Fibroblast of skin of left quadriceps (primary cell): ENCODE results near the gene KRTAP10-10.
"Not testable (repeated sequence)": the region's sequence is repeated elsewhere in the genome, so short reads cannot be mapped to it uniquely, and the experiment has no call there.

Source experiments
- DNase-seq, 2 experiments: peaks; one replicate each; pipeline ENCODE4 v3.0.0-alpha.2; 2013; ENCODE audit warnings: low read depth in 2 of 2

KRTAP10-10 gene

DNA sequence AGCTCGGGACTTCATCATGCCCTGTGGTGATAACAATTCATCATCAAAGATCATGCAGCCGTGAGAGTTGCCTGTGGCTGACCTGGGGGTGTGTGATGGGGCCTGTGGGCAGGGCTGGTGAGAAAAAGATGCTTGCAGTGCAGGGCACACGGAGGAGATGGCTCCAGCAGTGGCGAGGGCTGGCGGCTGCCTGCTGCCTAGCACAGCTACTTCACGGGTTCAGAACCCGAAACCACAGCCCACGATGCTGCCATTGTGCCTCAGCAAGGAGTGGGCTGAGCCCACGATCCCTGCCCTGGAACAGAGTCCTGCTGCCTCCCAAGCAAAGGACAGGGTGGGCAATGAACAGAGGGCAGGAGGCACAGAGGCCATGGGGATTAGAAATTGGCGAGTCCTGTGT is 10.9 kb upstream of the KRTAP10-10 start:
- DNase-seq, result no peak

DNA sequence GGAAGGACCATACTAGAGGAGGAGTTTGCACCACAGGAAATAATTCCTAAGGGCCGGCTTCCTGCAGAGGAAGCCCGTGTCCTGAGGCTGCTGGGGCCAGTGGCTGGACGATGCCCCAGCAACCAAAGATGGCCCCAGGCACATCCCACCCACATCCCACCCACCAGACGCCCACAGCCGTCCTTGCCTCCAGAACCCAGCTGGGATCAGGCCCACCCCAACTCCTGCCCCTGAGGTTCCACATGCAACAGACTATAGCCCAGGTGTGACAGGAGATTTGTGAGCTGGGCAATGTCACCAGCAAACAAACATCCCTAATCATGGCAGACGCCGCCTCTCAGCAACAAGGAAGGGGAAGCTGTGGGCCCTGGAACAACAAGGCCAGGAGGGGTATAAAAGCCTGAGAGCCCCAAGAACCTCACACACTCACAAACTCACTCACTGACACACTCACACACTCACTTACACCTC is 10.4 kb upstream of the KRTAP10-10 start, which contains the start of gene KRTAP10-9:
Gene KRTAP10-9, plus strand, starts transcription at position 421 of the 471 bp plus-strand sequence. CDS start 79 bp downstream, outside the sequence.
- DNase-seq, result no peak

DNA sequence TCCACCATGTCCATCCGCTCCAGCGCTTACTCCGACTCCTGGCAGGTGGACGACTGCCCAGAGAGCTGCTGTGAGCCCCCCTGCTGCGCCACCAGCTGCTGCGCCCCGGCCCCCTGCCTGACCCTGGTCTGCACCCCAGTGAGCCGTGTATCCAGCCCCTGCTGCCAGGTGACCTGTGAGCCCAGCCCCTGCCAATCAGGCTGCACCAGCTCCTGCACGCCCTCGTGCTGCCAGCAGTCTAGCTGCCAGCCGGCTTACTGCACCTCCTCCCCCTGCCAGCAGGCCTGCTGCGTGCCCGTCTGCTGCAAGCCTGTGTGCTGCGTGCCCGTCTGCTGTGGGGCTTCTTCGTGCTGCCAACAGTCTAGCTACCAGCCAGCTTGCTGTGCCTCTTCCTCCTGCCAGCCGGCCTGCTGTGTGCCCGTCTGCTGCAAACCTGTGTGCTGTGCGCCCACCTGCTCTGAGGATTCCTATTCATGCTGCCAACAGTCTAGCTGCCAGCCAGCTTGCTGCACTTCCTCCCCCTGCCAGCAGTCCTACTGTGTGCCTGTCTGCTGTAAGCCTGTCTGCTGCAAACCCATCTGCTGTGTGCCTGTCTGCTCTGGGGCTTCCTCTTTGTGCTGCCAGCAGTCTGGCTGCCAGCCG is 9.9 kb upstream of the KRTAP10-10 start:
- not testable (repeated sequence) for DNase-seq

DNA sequence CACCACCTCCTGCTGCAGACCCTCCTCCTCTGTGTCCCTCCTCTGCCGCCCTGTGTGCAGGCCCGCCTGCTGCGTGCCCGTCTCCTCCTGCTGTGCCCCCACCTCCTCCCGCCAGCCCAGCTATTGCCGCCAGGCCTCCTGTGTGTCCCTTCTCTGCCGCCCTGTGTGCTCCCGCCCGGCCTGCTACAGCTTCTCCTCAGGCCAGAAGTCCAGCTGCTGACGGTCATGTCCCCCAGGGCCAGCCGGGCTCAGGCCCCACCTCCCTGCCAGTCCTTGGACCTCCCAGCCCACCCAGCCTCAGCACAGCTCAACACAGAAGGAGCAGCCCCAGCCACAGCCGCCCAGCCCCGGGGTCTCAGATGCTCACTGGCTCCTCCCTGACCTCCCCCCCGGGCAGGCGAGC is 9.3 kb upstream of the KRTAP10-10 start:
- DNase-seq, result not testable (repeated sequence)

DNA sequence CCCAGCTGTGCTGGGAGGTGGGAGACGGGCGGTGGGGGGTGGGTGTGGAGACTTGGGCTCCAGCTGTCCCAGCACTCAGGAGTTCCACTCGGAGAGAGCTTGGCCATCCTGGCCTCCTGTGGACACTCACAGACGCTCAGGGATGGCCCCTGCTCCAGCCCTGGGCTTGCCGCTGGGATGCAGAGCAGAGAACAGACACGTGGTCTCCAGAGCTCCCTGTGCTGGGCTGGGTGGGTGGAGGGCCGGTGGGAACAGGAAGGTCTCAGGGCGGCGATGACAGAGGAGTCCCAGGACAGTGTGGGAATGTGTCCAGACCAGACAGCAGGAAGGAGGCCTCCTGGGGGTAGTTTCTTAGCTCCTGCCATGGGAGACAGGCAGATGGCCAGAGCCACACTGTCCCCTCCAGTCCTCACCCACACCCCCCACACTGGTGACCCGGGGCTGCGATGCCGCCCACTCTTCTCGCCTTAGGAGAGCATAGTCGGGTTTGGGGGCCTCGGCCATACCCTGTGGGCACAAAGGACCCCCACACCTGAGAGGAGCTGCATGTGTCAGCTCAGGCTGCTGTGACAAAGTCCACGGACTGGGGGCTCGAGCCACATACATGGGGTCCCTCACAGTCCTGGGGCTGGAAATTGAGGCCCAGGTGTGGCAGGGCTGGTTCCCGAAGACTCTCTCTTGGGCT is 8.3 kb upstream of the KRTAP10-10 start:
- no peak for DNase-seq

DNA sequence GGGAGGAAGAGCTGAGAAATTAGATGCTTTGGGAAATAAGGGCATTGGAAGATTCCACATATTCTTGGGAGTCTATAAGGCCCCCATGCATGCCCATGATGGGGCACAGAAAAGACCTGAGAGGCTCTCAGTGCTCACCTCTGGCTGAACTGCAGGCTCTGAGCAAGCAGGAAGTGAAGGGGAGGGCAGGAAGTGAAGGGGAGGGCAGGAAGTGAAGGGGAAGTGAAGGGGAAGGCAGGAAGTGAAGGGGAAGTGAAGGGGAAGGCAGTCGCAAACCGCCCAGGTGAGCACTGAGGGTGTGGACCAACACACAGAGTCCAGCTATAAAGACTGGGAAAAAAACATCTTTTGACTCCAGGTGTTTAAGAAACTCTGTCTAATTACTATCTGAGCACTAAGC is 6.7 kb upstream of the KRTAP10-10 start:
- no peak for DNase-seq

DNA sequence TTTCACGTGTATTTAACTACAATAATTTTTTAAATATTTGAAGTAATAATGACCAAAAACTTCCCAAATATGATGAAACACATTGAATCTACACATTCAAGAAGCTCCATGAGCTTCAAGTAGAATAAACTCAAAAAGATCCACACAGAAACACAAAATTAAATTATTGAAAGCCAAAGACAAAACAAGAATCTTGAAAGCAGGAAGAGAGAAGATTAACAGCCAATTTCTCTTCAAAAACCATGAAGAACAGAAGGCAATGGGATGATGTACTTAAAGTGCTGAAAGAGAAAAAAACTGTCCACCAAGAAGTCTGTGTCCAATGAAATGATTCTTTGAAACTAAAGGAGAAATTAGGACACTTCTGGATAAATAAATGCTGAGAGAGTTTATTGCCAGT is 5.1 kb upstream of the KRTAP10-10 start:
- DNase-seq, result no peak

DNA sequence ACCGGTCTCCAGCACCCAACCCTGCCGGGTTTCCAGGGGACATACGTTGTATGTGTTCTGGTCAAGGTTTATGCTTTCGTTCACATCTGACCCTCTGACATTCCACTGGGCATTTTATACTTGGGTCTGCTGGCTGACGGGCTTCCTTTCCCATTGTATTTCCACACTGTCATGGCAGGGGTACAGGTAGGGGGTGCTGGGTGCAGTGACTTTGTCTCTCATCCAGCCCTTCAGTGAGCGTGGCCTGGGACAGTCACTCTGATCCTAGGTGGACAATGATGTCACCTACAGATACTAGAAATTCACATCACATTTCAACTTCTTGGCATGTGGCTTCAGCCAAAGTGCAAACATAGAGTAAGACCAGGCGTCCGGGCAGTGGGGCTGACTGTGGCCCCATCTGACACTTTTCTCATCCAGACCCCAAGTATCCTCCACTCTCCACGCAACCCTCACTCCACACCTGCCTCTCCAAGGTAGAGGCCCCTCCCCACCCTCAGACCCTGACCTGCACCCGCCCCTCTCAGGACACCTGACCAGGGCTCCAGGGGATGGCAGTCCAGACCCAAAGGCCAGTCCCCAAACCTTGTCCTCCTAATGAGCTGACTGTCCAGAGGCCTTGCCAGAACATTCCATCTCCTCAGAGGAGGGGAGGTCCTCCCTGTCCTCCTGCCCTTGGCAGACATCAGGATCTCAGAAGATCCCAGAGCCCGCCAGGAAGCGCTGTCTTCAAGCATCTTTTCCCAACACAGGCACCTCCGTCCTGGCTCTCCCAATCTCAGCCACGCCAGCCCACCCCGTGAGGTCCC is 743 bp upstream of the KRTAP10-10 start:
- DNase-seq, result no peak

DNA sequence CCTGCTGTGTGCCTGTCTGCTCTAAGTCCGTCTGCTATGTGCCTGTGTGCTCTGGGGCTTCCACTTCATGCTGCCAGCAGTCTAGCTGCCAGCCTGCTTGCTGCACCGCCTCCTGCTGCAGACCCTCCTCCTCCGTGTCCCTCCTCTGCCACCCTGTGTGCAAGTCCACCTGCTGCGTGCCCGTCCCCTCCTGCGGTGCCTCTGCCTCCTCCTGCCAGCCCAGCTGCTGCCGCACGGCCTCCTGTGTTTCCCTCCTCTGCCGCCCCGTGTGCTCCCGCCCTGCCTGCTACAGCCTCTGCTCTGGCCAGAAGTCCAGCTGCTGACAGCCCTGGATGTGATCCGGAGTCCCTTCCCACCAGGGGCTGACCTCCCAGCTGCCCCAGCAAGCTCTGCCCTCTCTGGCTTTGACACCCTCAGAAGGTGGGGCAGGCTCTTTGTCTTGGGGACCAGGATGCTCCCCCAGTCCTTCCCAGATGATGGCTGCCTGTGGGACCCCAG is 744 bp downstream of the KRTAP10-10 start:
- not testable (repeated sequence) for DNase-seq

DNA sequence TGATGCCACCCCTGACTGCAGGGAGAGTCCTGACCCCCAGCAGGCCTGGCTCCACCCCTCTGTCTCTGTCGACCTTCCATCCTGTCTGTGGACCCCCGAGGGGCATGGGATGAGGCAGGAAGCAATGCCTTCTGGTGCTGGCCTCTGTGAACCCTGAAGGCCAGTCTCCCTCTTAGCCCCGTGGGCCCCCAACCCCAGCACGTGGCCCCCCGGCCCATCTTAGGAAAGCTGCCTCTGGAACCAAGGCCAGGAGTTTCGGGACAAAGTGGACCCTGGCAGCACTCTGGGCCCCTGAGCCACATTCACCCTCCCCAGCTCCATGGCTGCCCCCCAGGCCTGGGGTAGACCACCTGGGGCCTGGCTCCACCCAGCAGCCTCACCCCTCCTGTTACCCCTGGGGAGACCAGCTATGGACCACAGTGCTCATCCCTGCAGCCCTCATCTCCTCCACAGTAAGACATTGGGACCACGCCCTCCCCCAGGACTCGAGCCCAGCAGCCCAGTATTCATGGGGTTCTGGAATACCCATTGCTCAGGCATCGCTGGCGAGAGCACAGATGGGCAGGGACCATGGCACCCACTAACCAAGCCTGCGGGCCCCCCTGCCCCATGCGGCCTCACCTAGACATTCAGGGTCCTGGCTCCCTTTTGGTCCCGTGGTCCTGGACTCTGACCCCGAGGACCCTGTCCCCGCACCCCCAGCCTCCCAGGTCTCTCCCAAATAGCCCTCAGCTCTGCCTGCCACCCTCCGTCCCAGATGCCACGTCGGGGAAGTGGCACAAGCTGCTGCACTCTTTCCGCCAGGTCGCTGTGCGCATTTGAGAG is 1.6 kb downstream of the KRTAP10-10 start:
- DNase-seq, result not testable (repeated sequence)

DNA sequence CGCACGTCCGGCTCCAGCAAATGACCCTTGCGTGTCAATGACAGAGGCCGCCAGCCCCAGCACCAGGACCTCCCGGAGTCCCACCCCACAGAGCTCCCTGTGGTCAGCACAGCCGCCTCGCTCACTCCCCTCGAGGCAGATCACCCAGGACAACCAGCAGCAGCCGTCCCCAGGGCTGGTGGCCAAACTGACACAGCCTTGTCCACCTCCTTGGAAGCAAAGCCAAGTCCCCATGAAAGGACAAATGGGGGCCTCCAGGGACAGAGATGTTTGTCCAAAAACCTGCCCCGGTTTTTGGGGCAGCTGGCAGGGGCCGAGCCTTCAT is 2.1 kb downstream of the KRTAP10-10 start:
- no peak for DNase-seq

DNA sequence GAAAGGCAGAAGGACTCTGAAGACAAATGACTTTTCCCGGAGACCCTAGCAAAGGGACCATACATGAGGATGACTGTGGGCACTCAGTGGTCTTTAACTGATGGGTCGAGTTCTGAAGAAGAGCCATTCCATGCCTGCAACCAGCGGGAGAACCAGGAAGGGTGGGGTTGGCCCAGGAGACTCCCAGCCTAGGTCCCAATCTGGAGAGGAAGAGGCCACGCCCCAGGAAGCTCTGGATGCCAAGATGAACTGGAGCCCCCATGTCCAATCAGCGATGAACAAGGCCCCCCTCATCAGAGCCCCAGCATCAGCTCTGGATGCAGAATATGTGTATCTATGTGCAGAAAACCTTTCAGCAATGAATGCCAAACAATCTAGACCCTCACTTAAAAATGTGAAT is 3.6 kb downstream of the KRTAP10-10 start:
- no peak for DNase-seq

DNA sequence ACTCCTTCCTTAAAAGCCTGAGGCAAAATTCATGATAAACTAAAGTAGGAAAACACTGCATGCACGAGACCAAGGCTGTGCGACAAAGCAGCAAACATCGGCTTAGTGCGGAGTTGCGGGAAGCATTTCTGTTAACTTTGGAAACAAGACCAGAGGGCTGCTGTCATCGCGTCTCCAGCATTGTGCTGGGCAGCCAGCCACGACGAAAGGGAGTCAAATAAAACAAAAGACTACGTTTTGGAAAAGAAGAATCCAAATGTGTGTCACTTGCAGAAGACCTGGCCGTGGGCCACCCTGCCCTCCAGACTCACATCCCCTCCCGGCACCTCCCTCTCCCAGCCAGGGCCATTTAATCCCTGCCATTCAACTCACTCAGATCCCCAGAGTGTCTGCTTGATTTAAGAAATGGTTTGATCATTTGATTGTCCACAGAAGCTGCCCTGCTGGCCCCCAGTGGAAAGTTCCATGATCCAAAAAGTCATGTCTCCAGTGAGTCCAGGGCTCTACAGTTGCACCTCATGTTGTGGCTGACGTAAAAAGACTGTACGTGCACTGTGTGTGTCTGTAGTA is 6.7 kb downstream of the KRTAP10-10 start:
- no peak for DNase-seq

DNA sequence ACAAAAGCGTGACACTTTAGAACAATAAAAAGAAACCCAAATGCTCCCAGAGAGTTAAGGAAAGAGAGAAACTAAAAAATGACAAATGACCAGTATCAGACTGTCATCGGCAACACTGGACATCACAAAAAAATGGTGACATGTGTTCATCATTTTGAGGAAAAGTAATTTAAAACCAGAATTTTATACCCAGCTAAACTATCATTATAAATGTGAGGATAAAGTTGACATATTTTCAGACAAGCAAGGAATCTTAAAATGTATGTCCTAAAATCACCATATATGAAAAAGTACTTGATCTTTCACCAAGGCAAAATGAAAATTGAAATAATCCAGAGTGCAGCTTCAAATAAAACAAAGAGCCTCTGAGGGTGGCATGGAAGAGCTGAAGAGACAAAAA is 7.7 kb downstream of the KRTAP10-10 start:
- no peak for DNase-seq

DNA sequence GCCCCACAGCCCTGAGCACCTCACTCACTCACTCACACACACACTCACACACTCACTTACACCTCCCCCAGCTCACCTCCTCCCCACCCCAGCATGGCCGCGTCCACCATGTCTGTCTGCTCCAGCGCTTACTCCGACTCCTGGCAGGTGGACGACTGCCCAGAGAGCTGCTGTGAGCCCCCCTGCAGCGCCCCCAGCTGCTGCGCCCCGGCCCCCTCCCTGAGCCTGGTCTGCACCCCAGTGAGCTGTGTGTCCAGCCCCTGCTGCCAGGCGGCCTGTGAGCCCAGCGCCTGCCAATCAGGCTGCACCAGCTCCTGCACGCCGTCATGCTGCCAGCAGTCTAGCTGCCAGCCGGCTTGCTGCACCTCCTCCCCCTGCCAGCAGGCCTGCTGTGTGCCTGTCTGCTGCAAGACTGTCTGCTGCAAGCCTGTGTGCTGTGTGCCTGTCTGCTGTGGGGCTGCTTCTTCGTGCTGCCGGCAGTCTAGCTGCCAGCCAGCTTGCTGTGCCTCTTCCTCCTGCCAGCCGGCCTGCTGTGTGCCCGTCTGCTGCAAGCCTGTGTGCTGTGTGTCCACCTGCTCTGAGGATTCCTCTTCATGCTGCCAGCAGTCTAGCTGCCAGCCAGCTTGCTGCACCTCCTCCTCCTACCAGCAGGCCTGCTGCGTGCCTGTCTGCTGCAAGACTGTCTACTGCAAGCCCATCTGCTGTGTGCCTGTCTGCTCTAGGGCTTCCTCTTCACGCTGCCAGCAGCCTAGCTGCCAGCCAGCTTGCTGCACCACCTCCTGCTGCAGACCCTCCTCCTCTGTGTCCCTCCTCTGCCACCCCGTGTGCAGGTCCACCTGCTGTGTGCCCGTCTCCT is 9.4 kb downstream of the KRTAP10-10 start, which contains the start of gene KRTAP10-11:
Gene KRTAP10-11, plus strand, starts transcription at position 49 of the 856 bp plus-strand sequence. Its CDS starts 45 bp downstream, at position 94.
- DNase-seq, result not testable (repeated sequence)

DNA sequence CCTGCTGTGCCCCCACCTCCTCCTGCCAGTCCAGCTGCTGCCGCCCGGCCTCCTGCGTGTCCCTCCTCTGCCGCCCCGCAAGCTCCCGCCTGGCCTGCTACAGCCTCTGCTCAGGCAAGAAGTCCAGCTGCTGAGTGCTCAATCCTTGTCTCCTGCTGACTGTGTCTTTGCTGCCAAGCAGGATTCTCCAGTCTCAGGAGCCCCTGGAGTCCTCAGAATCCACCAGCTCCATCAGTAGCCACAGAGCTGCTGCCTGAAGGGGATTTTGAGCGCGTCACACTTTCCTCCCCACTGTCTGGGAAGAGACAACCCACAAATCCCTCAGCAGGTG is 10.0 kb downstream of the KRTAP10-10 start:
- DNase-seq, result no peak

DNA sequence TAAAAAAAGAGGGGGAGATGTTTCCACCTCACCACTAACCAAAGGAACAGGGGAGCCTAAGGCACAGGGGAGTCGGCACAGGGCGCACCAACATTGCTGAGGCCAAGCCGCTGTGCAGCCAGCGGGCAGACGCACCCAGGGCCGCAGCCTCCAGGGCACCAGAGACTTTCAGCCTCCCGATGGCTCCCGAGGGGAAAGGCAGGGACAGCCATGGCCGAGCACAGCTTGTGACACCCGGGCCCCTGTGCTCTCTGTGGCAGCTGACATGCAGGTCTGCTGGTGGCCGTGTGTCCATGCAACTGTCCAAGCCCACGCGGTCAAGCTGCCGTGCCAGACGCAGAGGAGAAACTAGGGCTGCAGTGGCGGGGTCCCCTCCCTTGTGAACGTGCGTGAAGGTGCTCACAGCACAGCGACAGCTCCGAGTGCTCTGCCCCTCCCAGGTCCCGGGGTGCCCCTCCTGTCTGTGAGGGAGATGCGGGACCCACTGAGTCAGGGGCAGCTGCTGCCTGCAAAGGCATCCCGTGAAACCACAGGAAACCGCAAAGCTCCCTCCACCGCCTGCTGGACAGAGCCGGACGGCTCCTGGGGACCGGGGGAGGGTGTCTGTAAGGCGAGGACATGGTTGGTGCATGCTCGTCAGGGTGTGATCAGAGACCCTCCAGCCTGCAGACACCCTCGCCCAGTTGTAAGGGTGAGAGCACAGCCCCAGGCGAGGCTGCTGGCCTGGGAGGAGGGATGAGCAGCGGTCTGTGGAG is 11.6 kb downstream of the KRTAP10-10 start:
- no peak for DNase-seq

DNA sequence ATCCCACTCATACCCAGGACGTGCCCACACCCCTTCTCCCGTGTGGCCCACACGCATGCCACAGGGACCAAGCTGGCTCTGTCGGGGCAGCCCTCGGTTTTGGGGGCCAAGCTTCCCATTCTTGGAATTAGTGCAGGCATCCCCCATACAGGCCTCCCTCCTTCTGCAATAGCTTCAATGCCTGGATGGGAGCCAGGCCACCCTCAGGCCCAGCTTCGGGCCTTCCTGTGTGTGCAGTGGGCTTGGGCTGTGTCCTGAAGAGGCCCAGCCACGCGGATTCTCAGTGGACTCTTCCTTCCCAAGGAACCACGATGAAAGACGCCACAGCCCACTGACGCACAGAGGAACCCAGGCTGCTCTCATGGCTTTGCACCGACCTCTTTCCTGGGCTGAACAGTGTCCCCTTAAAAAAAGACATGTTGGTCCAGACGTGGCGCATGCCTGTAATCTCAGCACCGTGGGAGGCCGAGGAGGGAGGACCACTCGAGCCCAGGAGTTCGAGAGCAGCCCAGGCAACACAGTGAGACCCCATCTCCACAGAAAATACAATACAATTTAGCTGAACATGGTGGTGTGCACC is 12.5 kb downstream of the KRTAP10-10 start:
- DNase-seq, result no peak
